ENCODE measurements around the gene CFAP73.

Gene CFAP73

GRCh38 chr12:113149361-113150150 lies at the start of gene CFAP73:
Gene CFAP73 (plus strand): TSS chr12:113149724. CDS start chr12:113149858, 134 bp downstream.
- peak; percentile 42 for DNase-seq (ENCODE audit: extremely low read depth, low read depth)
- TF ChIP-seq, protein P1, sequence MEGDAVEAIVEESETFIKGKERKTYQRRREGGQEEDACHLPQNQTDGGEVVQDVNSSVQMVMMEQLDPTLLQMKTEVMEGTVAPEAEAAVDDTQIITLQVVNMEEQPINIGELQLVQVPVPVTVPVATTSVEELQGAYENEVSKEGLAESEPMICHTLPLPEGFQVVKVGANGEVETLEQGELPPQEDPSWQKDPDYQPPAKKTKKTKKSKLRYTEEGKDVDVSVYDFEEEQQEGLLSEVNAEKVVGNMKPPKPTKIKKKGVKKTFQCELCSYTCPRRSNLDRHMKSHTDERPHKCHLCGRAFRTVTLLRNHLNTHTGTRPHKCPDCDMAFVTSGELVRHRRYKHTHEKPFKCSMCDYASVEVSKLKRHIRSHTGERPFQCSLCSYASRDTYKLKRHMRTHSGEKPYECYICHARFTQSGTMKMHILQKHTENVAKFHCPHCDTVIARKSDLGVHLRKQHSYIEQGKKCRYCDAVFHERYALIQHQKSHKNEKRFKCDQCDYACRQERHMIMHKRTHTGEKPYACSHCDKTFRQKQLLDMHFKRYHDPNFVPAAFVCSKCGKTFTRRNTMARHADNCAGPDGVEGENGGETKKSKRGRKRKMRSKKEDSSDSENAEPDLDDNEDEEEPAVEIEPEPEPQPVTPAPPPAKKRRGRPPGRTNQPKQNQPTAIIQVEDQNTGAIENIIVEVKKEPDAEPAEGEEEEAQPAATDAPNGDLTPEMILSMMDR (IDR thresholded peaks at IDR 0.05; ENCODE audit: low read depth, low read length) = no peak; the same call in 1 of the 2 replicates

DNA sequence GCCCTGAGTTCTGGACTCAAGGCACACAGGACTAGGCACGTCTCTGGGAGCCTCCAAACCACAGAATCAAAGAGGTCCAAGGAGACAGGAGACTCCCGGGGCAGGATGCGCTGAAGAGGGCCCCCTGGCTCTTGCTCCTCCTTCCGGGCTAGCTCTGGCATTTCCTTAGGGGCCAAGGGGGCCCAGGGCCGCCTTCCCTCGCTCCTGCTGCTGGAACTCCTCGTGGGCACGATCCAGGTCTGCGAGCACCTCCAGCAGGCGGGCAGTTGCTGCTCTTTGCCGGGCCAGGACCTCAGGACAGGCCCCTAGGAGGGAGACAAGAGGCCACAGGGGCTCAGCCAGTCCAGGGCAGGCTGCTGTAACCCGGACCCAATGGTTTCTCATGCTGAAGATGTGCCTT lies 49.8 kb upstream of the CFAP73 start:
- no peak for DNase-seq (ENCODE audit: extremely low read depth, low read depth)
- TF ChIP-seq, protein P1 (IDR thresholded peaks at IDR 0.05; ENCODE audit: low read depth, low read length) = no peak

GRCh38 chr12:113101751-113102150 lies 47.8 kb upstream of the CFAP73 start:
- no peak for DNase-seq (ENCODE audit: extremely low read depth, low read depth)
- TF ChIP-seq, protein P1 (IDR thresholded peaks at IDR 0.05; ENCODE audit: low read depth, low read length) = no peak

DNA sequence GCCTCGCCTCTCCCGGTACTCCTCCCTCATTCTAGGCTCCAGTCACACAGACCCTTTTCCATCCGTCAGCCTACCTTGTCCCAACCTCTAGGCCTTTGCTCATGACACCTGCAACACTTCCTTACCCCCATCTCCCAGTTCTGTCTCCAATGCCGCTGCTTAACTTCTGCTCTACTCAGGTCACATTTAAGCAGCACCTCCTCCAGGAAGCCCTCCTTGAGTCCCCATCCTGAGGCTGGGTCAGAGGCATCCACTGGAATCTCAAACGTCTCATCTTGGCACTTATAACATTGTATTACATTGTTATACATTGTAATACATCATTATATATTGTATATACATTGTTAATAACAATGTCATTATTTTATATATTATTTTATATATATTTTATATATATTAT lies 46.7 kb upstream of the CFAP73 start:
- no peak for DNase-seq (ENCODE audit: extremely low read depth, low read depth)
- TF ChIP-seq, protein P1 (IDR thresholded peaks at IDR 0.05; ENCODE audit: low read depth, low read length) = no peak

DNA sequence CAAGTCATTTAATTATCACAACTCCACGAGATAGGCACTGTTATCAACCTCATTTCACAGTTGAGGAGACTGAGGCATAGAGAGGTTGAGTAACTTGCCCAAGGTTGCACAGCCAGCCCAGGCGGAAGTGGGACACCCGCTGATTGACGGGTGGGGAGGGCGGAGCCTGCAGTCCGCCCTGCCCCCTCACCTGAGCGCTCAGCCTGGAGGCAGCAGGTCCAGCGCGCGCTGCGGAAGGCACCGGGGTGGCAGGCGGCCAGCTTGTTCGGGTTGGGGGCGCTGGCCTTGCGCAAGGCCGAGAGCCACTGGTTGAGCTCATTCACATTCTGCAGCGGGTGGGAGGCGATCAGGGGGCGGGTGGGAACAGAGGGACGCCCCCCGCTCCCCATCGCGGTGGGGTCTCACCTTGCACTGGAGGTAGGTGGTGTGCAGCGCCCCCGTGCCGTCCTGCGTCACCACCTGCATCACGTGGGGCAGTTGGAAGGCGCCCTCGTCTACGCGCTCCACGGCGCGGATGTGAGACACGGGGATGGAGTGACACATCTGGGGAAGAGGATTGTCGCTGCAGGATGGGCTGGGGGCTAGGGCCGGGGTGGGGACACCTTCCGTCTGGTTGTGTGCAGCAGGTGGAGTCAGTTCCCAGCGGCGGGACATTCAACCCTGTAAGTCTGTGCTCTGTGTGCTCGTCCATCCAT lies 45.6 kb upstream of the CFAP73 start:
- TF ChIP-seq, protein P1 (IDR thresholded peaks at IDR 0.05; ENCODE audit: low read depth, low read length) = no peak
- DNase-seq (ENCODE audit: extremely low read depth, low read depth) = no peak

DNA sequence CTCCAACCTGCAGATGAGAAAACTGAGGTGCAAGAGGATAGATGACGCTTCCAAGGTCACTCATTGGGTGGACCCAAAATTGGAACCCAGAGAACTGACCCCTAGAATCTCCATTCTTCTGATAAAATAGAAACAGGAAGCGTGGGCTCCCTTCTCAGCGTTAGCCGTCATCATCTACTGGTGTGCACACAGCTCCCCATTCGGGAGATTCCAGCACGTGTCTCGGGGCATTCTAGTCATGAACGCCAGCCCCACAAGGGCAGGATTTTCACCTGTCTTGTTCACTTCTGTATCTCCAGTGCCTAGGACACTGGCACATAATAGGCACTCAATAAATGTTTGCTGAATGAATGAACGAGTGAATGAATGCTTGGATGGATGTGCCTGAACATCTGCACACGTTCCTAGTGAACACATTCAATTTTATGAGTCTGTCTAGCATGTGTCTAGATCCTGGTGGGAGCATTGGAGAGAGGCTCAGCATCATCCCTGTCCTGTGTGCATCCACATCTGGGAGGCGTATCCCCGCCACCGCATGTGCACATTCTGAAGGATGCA lies 44.5 kb upstream of the CFAP73 start:
- TF ChIP-seq, protein P1 (IDR thresholded peaks at IDR 0.05; ENCODE audit: low read depth, low read length) = no peak
- DNase-seq (ENCODE audit: extremely low read depth, low read depth) = no peak
